Nephron (organoid): ENCODE measurements around the gene GAST.

Experiments used
- H3K27ac Mint-ChIP-seq, 3 experiments: 2 replicates each; pipeline ENCODE4 v1.8.0; 2020; ENCODE audit warnings: mixed read lengths in 3 of 3, mild to moderate bottlenecking in 2 of 3, moderate library complexity in 1 of 3
- H3K27me3 Mint-ChIP-seq: 2 replicates; pipeline ENCODE4 v1.8.0; 2021; ENCODE audit warnings: low read depth, mild to moderate bottlenecking, moderate library complexity, mixed read lengths
- H3K36me3 Mint-ChIP-seq: 2 replicates; pipeline ENCODE4 v1.8.0; 2020; ENCODE audit warnings: low read depth, mixed read lengths
- H3K4me1 Mint-ChIP-seq: 2 replicates; pipeline ENCODE4 v1.8.0; 2020; ENCODE audit warnings: mixed read lengths
- H3K4me3 Mint-ChIP-seq, 3 experiments: 2 replicates each; pipeline ENCODE4 v1.8.0; 2020; ENCODE audit warnings: mild to moderate bottlenecking in 3 of 3, mixed read lengths in 3 of 3, moderate library complexity in 2 of 3
- H3K9me3 Mint-ChIP-seq: 2 replicates; pipeline ENCODE4 v1.8.0; 2020; ENCODE audit warnings: mixed read lengths
- CTCF ChIP-seq, 3 experiments: fragments of 200-600 bp; sonication (generic); IDR thresholded peaks; one replicate each; pipeline ENCODE4 v1.5.0; 2021; ENCODE audit warnings: antibody characterized with exemption in 3 of 3; ENCODE audit not compliant: unreplicated experiment in 3 of 3

The GAST gene

DNA sequence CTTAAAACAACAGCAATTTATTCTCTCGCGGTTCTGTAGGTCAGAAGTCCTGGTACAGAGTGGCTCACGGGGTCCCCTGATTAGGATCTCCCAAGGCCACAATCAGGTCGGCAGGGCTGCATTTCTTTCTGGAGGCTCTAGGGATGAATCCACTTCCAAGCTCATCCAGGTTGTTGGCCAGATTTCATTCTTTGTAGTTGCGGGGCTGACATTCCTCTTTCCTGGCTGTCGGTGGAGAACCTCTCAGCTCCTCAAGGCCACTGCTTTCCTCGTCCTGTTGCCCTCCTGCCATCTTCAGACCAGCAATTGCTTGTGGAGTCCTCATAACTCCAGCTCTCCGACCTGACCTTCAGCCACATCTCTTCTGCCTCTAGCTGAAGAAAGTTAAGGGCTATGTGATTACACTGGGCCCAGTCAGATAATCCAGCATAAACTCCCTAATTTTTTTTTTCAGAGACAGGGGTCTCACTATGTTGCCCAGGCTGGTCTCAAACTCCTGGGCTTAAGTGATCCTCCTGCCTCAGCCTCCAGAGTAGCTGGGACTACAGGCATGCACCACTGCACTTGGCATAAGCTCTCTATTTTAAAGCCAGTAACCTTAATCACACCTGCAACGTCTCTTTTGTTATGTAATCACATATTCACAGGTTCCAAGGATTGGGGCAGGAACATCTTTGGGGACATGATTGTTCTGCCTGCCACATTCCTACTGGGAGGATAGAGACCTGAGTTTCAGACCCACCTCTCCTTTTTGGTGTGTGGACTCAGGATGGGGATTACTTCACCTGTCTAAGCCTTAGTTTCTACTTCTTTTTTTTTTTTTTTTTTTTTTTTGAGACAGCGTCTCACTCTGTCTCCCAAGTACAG, 4.1 kb upstream of the GAST start:
- no peaks in the 10 kb centered on the region for H3K9me3 Mint-ChIP-seq
- H3K4me3 Mint-ChIP-seq = no peak overlapping the region
- H3K27ac Mint-ChIP-seq = no peak overlapping the region
- H3K36me3 Mint-ChIP-seq = no peaks in the 10 kb centered on the region
- H3K27me3 Mint-ChIP-seq = peaks cover 11% of the 10 kb centered on the region
- peaks cover 8% of the 10 kb centered on the region for H3K4me1 Mint-ChIP-seq
- no peak for TF ChIP-seq CTCF (IDR thresholded peaks at IDR 0.05; ENCODE audit: unreplicated experiment in 3 of 3)

GRCh38 chr17:41710472-41711090, 1.6 kb upstream of the GAST start:
- TF ChIP-seq CTCF (IDR thresholded peaks at IDR 0.05; ENCODE audit: unreplicated experiment in 3 of 3) = no peak
- Mint-ChIP-seq H3K4me3 (no peak overlapping the region), H3K27ac (no peak overlapping the region), H3K27me3 (peaks cover 11% of the 10 kb centered on the region), H3K36me3 (no peaks in the 10 kb centered on the region), H3K4me1 (peaks cover 2% of the 10 kb centered on the region), H3K9me3 (no peaks in the 10 kb centered on the region)

DNA sequence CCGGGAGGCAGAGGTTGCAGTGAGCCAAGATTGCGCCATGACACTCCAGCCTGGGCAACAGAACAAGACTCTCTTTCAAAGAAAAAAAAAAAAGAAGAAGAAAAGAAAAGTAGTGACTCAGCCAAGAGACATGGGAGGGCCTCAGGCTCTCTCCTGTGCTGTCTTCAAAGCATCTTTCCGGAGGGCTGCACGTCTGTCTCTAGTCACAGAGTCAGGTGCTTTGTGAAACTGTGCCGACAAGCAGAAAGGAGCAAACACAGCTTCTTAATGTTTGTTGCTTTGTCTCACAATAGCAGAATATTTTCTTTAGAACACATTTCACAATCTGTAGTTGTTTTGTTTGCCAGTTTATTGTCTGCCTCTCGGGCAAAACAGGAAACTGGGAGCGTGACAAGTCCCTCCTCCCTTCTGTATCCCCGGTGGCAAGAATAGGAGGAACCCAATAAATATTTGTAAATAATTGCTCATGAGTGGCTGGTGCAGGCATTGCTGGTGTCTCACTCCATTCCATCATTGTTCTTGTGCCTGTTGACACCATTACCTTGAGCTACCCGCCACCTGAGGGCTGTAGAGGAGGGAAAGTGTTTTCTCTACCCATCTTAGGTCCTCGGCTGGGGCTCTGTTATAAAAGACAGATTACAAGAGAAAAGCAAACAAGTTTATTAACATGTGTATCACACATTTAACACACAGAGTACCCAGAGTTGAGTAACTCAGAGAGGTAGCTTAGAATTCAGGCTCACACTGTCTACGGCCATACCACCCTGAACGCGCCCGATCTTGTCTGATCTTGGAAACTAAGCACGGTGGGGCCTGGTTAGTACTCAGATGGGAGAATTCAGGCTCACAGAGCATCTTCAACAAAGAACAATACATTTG, 5.5 kb downstream of the GAST start:
- Mint-ChIP-seq H3K4me3 (no peak overlapping the region), H3K9me3 (no peaks in the 10 kb centered on the region), H3K27ac (no peak overlapping the region)

DNA sequence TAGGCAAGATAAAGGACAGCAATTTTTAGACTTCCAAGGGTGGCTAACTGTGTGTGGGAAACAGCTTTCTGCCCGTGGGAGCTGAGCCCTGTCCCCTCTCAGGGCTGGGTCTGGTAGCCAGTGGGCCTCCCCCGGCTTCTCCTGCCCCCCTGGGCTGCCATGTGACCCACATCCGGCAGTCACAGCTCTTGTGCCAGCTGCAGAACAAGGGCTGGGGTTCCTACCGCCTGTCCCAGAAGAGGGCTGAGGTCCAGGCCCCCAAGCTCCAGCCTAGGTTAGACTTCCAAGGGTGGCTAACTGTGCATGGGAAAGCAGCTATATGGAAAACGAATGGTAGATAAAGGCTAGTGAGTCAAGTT, 6.1 kb downstream of the GAST start:
- no peak for TF ChIP-seq CTCF (IDR thresholded peaks at IDR 0.05; ENCODE audit: unreplicated experiment in 3 of 3)
- peaks cover 12% of the 10 kb centered on the region for H3K27me3 Mint-ChIP-seq
- no peak overlapping the region for H3K4me3 Mint-ChIP-seq
- H3K4me1 Mint-ChIP-seq = no peaks in the 10 kb centered on the region
- no peak overlapping the region for H3K27ac Mint-ChIP-seq
- H3K36me3 Mint-ChIP-seq = no peaks in the 10 kb centered on the region
- H3K9me3 Mint-ChIP-seq = no peaks in the 10 kb centered on the region

More for the DNA sequence above, 5.5 kb downstream of the GAST start:
- Mint-ChIP-seq H3K4me1 (no peaks in the 10 kb centered on the region), H3K36me3 (no peaks in the 10 kb centered on the region), H3K27me3 (peaks cover 13% of the 10 kb centered on the region)
- TF ChIP-seq CTCF (IDR thresholded peaks at IDR 0.05; ENCODE audit: unreplicated experiment in 3 of 3) = no peak

DNA sequence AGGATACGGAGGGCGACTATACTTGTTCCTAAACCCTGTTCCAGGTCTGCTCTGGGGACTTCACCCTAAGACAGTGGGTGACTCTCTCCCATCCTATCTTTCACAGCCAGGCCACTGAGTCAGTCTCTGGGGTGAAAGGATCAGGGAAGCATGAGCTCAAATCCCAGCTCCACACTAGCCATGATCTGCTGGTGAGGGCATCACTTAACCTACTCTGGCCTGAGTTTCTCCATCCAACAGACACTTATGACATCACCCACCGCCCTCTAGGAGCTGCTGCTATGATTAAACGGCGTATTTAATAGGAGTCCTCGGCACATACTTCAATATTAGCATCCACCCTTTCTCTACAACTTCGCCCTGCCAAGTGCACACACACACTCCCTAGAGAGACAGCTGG, 10.1 kb downstream of the GAST start:
- Mint-ChIP-seq H3K36me3 (no peaks in the 10 kb centered on the region), H3K27me3 (peaks cover 7% of the 10 kb centered on the region), H3K9me3 (no peaks in the 10 kb centered on the region), H3K4me1 (no peaks in the 10 kb centered on the region), H3K27ac (no peak overlapping the region), H3K4me3 (no peak overlapping the region)
- no peak for TF ChIP-seq CTCF (IDR thresholded peaks at IDR 0.05; ENCODE audit: unreplicated experiment in 3 of 3)
